GM19452 (cell line): ENCODE results near the gene DHDDS.
A peak's percentile ranks its signal among the peaks of the same experiment; 100 is the strongest.
"Not testable (repeated sequence)": the region's sequence is repeated elsewhere in the genome, so short reads cannot be mapped to it uniquely, and the experiment has no call there.

ENCODE experiments used
- ATAC-seq: cut with Tn5 transposase; IDR thresholded peaks from one replicate; pipeline ENCODE4 v1.9.1; 2021; ENCODE audit not compliant: unreplicated experiment

Gene DHDDS

GRCh38 chr1:26431979-26432695, at the start of gene DHDDS:
Gene DHDDS, plus strand, starts transcription at chr1:26432321. Its CDS starts 625 bp downstream, at chr1:26432946.
- peak; percentile 93 for ATAC-seq

GRCh38 chr1:26384076-26384475, 48.0 kb upstream of the DHDDS start:
- ATAC-seq = no peak

DNA sequence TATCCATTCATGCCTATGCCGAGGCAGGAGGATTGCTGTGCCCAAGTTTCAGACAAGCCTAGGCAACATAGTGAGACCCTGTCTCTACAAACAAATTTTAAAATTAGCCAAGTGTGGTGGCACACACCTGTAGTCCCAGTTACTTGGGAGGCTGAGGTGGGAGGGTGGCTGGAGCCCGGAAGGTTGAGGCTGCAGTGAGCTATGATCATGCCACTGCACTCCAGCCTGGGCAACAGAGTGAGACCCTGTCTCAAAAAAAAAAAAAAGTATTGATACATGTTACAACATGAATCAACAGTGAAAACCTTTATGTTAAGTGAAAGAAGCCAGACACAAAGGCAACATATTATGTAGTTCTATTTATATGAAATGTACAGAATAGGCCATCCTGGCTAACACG, 47.1 kb upstream of the DHDDS start:
- not testable (repeated sequence) for ATAC-seq

DNA sequence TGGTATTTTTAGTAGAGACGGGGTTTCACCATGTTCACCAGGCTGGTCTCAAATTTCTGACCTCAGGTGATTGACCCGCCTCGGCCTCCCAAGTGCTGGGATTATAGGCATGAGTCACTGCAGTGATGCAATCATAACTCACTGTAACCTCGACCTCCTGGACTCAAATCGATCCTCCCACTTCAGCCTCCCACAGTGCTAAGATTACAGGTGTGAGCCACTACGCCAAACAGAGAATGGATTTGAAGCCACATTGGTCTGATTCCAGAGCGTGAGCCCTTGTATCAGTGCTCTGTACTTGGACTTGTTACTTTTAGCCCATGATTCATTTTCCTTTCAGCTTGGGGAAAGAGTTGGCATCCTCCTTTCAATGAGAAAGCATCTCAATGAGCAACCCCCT, 44.7 kb upstream of the DHDDS start:
- no peak for ATAC-seq

- no peak for ATAC-seq
Measured at GRCh38 chr1:26388791-26389445, 43.2 kb upstream of the DHDDS start.

DNA sequence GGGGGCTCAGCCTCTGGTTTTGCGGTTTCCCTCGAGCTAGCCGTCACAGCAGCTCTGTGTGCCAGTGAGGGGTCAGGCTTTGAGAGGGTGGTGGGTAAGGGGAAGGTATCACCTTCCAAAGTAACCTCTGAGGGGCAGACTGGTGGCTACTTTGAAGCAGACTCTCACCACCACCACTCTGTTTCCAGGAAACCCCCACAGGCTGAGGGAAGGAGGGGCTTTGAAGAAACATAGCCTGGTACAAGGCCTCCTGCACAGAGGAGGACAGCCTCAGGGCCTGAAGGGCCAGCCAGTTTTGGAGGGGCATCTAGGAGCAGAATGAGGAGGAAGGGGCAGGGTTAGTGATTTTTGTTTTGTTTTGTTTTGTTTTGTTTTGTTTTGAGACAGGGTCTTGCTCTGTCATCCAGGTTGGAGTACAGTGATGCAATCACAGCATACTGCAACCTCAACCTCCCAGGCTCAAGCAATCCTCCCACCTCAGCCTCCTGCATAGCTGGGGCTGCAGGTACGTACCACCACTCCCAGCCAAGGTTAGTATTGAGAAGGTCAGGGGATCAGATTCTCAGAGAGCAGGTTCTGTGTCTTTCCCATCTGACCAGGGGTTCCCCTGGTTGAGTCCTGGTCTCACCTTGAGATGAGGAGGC, 42.4 kb upstream of the DHDDS start:
- ATAC-seq = no peak

GRCh38 chr1:26391450-26391849, 40.7 kb upstream of the DHDDS start:
- ATAC-seq = no peak

DNA sequence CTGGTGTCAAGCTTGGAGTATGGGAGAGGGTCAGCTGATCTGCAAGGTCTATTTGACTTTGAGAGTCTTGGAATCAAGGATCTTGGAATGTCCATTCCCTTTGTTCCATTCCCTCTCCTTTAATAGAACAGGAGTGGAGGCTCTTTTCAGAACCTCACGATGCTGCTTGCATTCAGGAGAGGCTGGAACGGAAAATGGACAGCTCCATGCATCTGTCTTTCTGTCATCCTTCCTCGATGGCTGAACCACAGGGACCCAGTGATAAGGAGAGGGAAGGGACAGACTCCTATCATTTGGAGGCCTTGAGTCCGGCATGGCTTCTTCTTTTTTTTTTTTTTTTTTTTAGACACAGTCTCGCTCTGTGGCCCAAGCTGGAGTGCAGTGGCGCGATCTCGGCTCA, 36.4 kb upstream of the DHDDS start:
- ATAC-seq = no peak

DNA sequence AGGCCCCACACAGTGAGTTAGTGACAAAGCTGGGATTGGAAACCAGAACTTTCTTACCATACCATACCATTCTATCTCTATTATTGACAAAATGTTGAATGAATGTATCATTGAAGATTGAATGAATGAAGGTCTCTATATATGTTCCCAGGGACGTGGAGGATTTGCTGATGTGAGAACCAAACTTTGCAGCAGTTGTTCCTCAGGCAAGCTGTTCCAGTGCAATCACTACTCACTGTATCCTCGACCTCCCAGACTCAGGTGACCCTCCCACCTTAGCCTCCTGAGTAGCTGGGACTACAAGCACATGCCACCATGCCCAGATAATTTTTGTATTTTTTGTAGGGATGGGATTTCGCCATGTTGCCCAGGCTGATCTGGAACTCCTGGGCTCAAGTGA, 33.1 kb upstream of the DHDDS start:
- no peak for ATAC-seq

- no peak for ATAC-seq
Measured at GRCh38 chr1:26401891-26402290, 30.2 kb upstream of the DHDDS start.

- no peak for ATAC-seq
Measured at GRCh38 chr1:26403656-26404055, 28.5 kb upstream of the DHDDS start.

DNA sequence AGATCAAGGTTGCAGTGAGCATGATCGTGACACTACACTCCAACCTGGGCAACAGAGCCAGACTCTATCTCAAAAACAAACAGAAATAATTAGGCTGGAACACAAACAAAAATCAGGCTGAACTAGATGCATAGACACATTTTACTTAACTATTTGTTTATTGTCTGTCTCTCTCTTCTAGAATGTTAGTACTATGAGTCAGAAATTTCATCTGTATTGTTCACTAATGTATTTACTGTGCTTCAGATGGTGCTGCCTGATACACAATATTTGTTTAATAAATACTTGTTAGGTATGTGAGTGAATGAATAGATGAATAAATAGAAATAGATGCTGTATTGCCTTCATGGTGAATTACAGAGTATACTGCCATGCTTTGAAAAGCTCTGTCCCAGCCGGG, 27.5 kb upstream of the DHDDS start:
- no peak for ATAC-seq

- ATAC-seq = no peak
Measured at GRCh38 chr1:26405281-26405915, 26.7 kb upstream of the DHDDS start.

DNA sequence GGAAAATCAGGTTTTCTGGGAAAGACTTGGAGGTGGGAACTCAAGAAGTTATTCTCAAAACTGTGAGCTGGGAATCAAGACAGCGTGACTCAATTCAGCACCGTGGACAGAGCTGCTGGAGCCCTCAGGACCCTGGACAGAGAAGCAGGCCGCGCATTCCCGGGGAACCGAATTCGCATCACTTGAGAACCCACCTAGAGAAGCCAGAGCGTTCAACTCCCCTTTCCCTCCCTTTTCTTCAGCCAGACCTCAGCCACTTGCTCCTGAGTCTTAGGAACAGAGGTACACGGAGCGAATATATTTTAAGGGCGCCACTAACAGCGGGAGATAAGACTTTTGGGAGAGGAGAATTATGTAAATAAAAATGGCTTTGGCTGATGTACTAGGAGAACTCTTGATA, 23.5 kb upstream of the DHDDS start:
- ATAC-seq = no peak

DNA sequence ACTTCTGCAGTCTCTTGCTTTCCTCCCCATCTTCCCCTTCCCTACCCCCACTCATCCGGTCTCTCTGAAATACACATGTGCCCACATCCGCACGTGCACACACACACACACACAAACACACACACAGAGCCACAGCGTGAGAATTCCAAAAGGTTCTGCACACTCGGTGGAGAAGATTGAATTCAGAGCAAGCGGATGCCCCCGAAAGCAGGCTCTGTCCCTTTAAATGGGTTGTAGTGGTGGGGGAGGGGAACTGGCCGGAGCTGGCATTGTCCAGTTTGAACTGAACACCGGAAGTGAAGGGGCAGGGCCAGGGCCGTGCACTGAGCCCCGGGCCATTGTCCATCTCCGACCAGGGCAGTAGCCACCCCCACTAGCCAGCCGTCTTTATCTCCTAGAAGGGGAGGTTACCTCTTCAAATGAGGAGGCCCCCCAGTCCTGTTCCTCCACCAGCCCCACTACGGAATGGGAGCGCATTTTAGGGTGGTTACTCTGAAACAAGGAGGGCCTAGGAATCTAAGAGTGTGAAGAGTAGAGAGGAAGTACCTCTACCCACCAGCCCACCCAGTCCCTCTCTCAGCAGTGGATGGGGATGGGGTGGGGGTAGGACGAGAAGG, 22.8 kb upstream of the DHDDS start:
- ATAC-seq = no peak

- ATAC-seq = no peak
Measured at GRCh38 chr1:26410706-26411623, 21.2 kb upstream of the DHDDS start, which contains the start of gene LIN28A. Gene LIN28A, plus strand, starts transcription at chr1:26410817. Its CDS starts 75 bp downstream, at chr1:26410892.

GRCh38 chr1:26411624-26412074, 20.5 kb upstream of the DHDDS start:
- ATAC-seq = no peak

DNA sequence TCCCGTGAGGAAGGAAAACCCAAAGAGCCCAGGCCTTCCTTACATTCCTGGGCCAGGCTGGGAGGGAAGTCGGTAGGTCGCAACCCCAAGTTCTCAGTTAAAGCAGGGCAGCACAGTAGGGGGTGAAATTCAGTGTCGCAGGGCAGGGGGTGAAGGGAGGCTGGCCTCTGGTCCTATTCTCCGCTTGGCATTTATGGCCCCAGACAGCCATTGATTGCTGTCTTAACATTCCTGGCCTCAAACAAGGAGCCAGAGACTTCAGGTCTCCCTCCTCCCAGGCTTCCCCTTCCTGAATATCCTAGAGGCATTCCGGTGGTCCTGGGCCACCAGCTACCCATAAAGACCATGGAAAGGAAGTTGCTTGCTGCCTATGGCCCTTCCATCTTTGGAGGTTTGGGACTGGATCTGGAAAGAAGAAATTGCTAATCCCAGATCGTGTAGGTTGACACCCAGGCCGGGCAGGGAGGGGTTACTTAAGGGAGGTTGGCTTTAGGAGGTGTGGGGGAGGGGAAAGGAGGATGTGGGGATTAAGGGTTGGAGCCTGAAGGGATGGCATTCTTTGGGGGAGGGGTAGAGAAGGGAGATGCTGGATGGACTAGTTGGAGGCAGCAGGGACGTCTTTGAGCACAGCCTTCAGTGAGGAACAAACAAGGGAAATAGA, 19.8 kb upstream of the DHDDS start:
- ATAC-seq = no peak

GRCh38 chr1:26413031-26413430, 19.1 kb upstream of the DHDDS start:
- ATAC-seq = no peak
